Measurements from ENCODE around the gene LRRC3B. TPM values are rescaled to one million over a fixed set of nuclear protein-coding genes. Genes with fewer than 3 reads are reported as not detected.

The LRRC3B gene
- total and polyA plus RNA-seq, 2 donors (not counting 1 experiment from before 2014, with no cell fraction given): not detected

- no peaks in the 10 kb centered on the region for H3K9me3 Mint-ChIP-seq (ENCODE audit: insufficient read depth)
- no peaks in the 10 kb centered on the region for H3K4me1 Mint-ChIP-seq
- H3K27me3 ChIP-seq (replicated peaks in 1 of 4; ENCODE audit: control extremely low read depth in 1 of 4, control insufficient read depth in 3 of 4, insufficient read depth in 4 of 4, low read length in 3 of 4): no peaks in the 10 kb centered on the region
- no peaks in the 10 kb centered on the region for H3K4me1 ChIP-seq (ENCODE audit: control insufficient read depth in 2 of 2, insufficient read depth in 2 of 2, low read length in 2 of 2)
- POLR2A ChIA-PET: no interaction called here
- intact Hi-C loops (cut with micrococcal nuclease): no loop called here
- H3K4me3 Mint-ChIP-seq: no peak overlapping the region
- H3K27me3 Mint-ChIP-seq: no peaks in the 10 kb centered on the region
- no CpG with 5 or more reads among the region's 1 CpG for WGBS (ENCODE audit: insufficient coverage)
- no peak overlapping the region for H3K9ac ChIP-seq (ENCODE audit: low read length)
- CTCF ChIA-PET: no interaction called here
- no peak overlapping the region for H3K27ac ChIP-seq (ENCODE audit: low read length in 2 of 2)
- no peaks in the 10 kb centered on the region for H3K36me3 ChIP-seq (replicated peaks in 1 of 2; ENCODE audit: control extremely low read depth in 1 of 2, control insufficient read depth in 1 of 2, extremely low read depth in 1 of 2, insufficient read depth in 2 of 2, low read length in 1 of 2)
- H4K20me1 ChIP-seq (ENCODE audit: control insufficient read depth, insufficient read depth, low read length, poor library complexity, severe bottlenecking): no peaks in the 10 kb centered on the region
- H3K4me3 ChIP-seq (ENCODE audit: control extremely low read depth in 1 of 5, extremely low read depth in 1 of 5, insufficient read depth in 1 of 5, low read depth in 2 of 5, low read length in 4 of 5): no peak overlapping the region
- ATAC-seq (ENCODE audit: low read depth) (no peak), DNase-seq (no peak)
- no peaks in the 10 kb centered on the region for H3K9me3 ChIP-seq (ENCODE audit: control extremely low read depth in 1 of 3, control insufficient read depth in 2 of 3, insufficient read depth in 1 of 3, low read length in 2 of 3)
- H3K4me2 ChIP-seq (replicated peaks; ENCODE audit: low read depth, low read length, poor library complexity, severe bottlenecking): no peak overlapping the region
- TF ChIP-seq EZH2 (IDR thresholded peaks at IDR 0.05; ENCODE audit: borderline replicate concordance, insufficient read depth, low read depth, low read length, poor library complexity, severe bottlenecking): no peak
- TF ChIP-seq CTCF (IDR thresholded peaks at IDR 0.05): no peak
- no peaks in the 10 kb centered on the region for H3K79me2 ChIP-seq (ENCODE audit: control insufficient read depth, insufficient read depth, low read length)
- no peak overlapping the region for H3K27ac Mint-ChIP-seq
- H2AFZ ChIP-seq (ENCODE audit: insufficient read depth, low read depth, low read length, poor library complexity, severe bottlenecking): no peak overlapping the region
Measured at GRCh38 chr3:26731843-26732242, 109.3 kb downstream of the LRRC3B start.

GRCh38 chr3:26750263-26750662, 127.7 kb downstream of the LRRC3B start:
- WGBS (ENCODE audit: insufficient coverage): 83% methylated on average over 1 of the region's 2 CpGs
- Histone ChIP-seq H3K4me3 (ENCODE audit: control extremely low read depth in 1 of 5, extremely low read depth in 1 of 5, insufficient read depth in 1 of 5, low read depth in 2 of 5, low read length in 4 of 5) (no peak overlapping the region), H3K4me1 (ENCODE audit: control insufficient read depth in 2 of 2, insufficient read depth in 2 of 2, low read length in 2 of 2) (no peaks in the 10 kb centered on the region), H3K27me3 (replicated peaks in 1 of 4; ENCODE audit: control extremely low read depth in 1 of 4, control insufficient read depth in 3 of 4, insufficient read depth in 4 of 4, low read length in 3 of 4) (no peaks in the 10 kb centered on the region), H3K4me2 (replicated peaks; ENCODE audit: low read depth, low read length, poor library complexity, severe bottlenecking) (no peak overlapping the region), H4K20me1 (ENCODE audit: control insufficient read depth, insufficient read depth, low read length, poor library complexity, severe bottlenecking) (no peaks in the 10 kb centered on the region), H3K9ac (ENCODE audit: low read length) (no peak overlapping the region), H3K36me3 (replicated peaks in 1 of 2; ENCODE audit: control extremely low read depth in 1 of 2, control insufficient read depth in 1 of 2, extremely low read depth in 1 of 2, insufficient read depth in 2 of 2, low read length in 1 of 2) (no peaks in the 10 kb centered on the region), H3K9me3 (ENCODE audit: control extremely low read depth in 1 of 3, control insufficient read depth in 2 of 3, insufficient read depth in 1 of 3, low read length in 2 of 3) (peaks cover 0 to 4% (median 0%) of the 10 kb centered on the region in 3 donors), H3K79me2 (ENCODE audit: control insufficient read depth, insufficient read depth, low read length) (no peaks in the 10 kb centered on the region), H3K27ac (ENCODE audit: low read length in 2 of 2) (no peak overlapping the region), H2AFZ (ENCODE audit: insufficient read depth, low read depth, low read length, poor library complexity, severe bottlenecking) (no peak overlapping the region)
- ChIA-PET POLR2A (no interaction called here), CTCF (no interaction called here)
- Mint-ChIP-seq H3K4me3 (no peak overlapping the region), H3K27me3 (no peaks in the 10 kb centered on the region), H3K9me3 (ENCODE audit: insufficient read depth) (peaks cover 6% of the 10 kb centered on the region), H3K4me1 (no peaks in the 10 kb centered on the region), H3K27ac (no peak overlapping the region)
- no peak for DNase-seq
- no peak for ATAC-seq (ENCODE audit: low read depth)
- intact Hi-C loops (cut with micrococcal nuclease): no loop called here
- TF ChIP-seq EZH2 (IDR thresholded peaks at IDR 0.05; ENCODE audit: borderline replicate concordance, insufficient read depth, low read depth, low read length, poor library complexity, severe bottlenecking): no peak
- no peak for TF ChIP-seq CTCF (IDR thresholded peaks at IDR 0.05)
